GM19397 (cell line): ENCODE results near the gene STARD8.
"Not testable (repeated sequence)": the region's sequence is repeated elsewhere in the genome, so short reads cannot be mapped to it uniquely, and the experiment has no call there.

Experiments used
- ATAC-seq: cut with Tn5 transposase; IDR thresholded peaks from one replicate; pipeline ENCODE4 v1.9.1; 2021; ENCODE audit warnings: mild to moderate bottlenecking, moderate library complexity; ENCODE audit not compliant: unreplicated experiment

The STARD8 gene

GRCh38 chrX:68647156-68647957 lies at the start of gene STARD8:
TSS of gene STARD8 (plus strand) at chrX:68647666. CDS start at chrX:68647883, 217 bp downstream.
- ATAC-seq, result no peak

- ATAC-seq, result no peak
These were observed 48.6 kb upstream of the STARD8 start for GRCh38 chrX:68598841-68599240.

GRCh38 chrX:68599256-68600152 lies 48.0 kb upstream of the STARD8 start:
- no peak for ATAC-seq

GRCh38 chrX:68604216-68604615 lies 43.2 kb upstream of the STARD8 start:
- not testable (repeated sequence) for ATAC-seq

GRCh38 chrX:68614733-68615132 lies 32.7 kb upstream of the STARD8 start:
- not testable (repeated sequence) for ATAC-seq

GRCh38 chrX:68627986-68628385 lies 19.5 kb upstream of the STARD8 start:
- no peak for ATAC-seq

GRCh38 chrX:68629936-68630335 lies 17.5 kb upstream of the STARD8 start:
- not testable (repeated sequence) for ATAC-seq

- no peak for ATAC-seq
These were observed 16.1 kb upstream of the STARD8 start for GRCh38 chrX:68631336-68631735.

- no peak for ATAC-seq
These were observed 15.0 kb upstream of the STARD8 start for GRCh38 chrX:68632491-68632890.

GRCh38 chrX:68633981-68634380 lies 13.5 kb upstream of the STARD8 start:
- no peak for ATAC-seq

- no peak for ATAC-seq
These were observed 12.7 kb upstream of the STARD8 start for GRCh38 chrX:68634649-68635227.

GRCh38 chrX:68640661-68641060 lies 6.8 kb upstream of the STARD8 start:
- ATAC-seq, result no peak

- no peak for ATAC-seq
These were observed 2.6 kb upstream of the STARD8 start for GRCh38 chrX:68644861-68645260.

- ATAC-seq, result no peak
These were observed 1.0 kb upstream of the STARD8 start for GRCh38 chrX:68646421-68646820.

GRCh38 chrX:68648960-68649359 lies 1.5 kb downstream of the STARD8 start:
- ATAC-seq, result no peak

GRCh38 chrX:68650491-68650890 lies 3.0 kb downstream of the STARD8 start:
- ATAC-seq, result no peak

- no peak for ATAC-seq
These were observed 3.6 kb downstream of the STARD8 start for GRCh38 chrX:68651110-68651509.

GRCh38 chrX:68652326-68653170 lies 5.1 kb downstream of the STARD8 start:
- ATAC-seq, result no peak

- no peak for ATAC-seq
These were observed 7.2 kb downstream of the STARD8 start for GRCh38 chrX:68654693-68655092.

GRCh38 chrX:68656473-68656872 lies 9.0 kb downstream of the STARD8 start:
- ATAC-seq, result not testable (repeated sequence)

- no peak for ATAC-seq
These were observed 11.1 kb downstream of the STARD8 start for GRCh38 chrX:68658530-68658929.
